Ovary (tissue), 3 donors: Measurements from ENCODE around the gene NBEA.

Experiments
- EP300 ChIP-seq: sonication (generic); formaldehyde crosslinking; IDR thresholded peaks from one replicate; pipeline ENCODE4 v1.6.1; 2017; ENCODE audit warnings: antibody characterized with exemption
- POLR2A ChIP-seq: fragments of 450-650 bp; IDR thresholded peaks from one replicate; pipeline ENCODE4 v1.6.1; 2017; ENCODE audit warnings: antibody characterized with exemption, mild to moderate bottlenecking, moderate library complexity
- TF ChIP-seq, protein P1 (sequence below), 3 donors: fragments of 450-650 bp in 2 of 3; fragments of 200-600 bp in 1 of 3; IDR thresholded peaks; one replicate each; pipeline versions ENCODE4 v1.5.1 to v1.8.0; 2016 to 2022; ENCODE audit warnings: antibody characterized with exemption in 3 of 3, mild to moderate bottlenecking in 1 of 3
- donor health status: DM: no; HTN: no; CAD: no.

DNA sequence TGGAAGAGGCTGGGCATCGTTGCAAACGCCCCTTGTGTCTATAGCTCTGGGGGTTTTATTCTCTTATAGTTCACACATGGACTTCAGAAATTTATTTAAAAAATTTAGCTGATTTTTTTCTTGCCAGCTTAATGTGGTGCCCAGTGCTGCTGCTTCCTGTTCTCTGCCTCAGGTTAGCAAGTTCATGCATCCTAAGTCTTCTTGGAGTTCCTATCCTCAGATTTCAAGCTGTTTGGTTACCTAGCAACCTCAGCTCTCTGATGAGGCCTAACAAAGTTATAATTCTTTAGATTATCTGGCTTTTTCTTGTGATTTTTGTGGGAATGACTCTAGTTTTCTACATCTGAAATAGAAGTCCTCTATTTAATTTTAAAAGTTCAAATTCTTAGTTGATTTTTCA lies 283.5 kb downstream of the NBEA start:
- TF ChIP-seq, protein P1, sequence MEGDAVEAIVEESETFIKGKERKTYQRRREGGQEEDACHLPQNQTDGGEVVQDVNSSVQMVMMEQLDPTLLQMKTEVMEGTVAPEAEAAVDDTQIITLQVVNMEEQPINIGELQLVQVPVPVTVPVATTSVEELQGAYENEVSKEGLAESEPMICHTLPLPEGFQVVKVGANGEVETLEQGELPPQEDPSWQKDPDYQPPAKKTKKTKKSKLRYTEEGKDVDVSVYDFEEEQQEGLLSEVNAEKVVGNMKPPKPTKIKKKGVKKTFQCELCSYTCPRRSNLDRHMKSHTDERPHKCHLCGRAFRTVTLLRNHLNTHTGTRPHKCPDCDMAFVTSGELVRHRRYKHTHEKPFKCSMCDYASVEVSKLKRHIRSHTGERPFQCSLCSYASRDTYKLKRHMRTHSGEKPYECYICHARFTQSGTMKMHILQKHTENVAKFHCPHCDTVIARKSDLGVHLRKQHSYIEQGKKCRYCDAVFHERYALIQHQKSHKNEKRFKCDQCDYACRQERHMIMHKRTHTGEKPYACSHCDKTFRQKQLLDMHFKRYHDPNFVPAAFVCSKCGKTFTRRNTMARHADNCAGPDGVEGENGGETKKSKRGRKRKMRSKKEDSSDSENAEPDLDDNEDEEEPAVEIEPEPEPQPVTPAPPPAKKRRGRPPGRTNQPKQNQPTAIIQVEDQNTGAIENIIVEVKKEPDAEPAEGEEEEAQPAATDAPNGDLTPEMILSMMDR (IDR thresholded peaks at IDR 0.05), result no peak
- no peak for TF ChIP-seq POLR2A
- no peak for TF ChIP-seq EP300
